Measurements from ENCODE around the gene ATXN1.

Gene ATXN1

DNA sequence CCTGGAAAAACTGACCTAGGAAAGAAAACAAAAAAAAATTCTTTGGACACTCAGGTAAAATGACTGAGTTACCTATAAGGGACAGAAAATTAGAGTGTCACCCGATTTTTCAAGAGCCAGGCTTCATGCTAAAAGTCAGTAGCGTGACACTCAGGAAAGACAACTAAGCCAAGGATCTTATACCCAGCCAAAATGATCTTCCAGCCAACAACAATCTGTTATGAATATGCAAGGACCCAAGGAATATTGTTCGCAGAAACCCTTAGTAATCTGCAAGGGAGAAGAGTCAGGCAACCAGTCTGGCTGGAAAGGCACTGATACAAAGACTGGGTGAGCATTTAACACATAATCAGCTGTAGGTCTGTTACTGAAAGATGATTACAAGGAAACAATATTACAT lies 319.2 kb downstream of the ATXN1 start:
- TF ChIP-seq, protein P1, sequence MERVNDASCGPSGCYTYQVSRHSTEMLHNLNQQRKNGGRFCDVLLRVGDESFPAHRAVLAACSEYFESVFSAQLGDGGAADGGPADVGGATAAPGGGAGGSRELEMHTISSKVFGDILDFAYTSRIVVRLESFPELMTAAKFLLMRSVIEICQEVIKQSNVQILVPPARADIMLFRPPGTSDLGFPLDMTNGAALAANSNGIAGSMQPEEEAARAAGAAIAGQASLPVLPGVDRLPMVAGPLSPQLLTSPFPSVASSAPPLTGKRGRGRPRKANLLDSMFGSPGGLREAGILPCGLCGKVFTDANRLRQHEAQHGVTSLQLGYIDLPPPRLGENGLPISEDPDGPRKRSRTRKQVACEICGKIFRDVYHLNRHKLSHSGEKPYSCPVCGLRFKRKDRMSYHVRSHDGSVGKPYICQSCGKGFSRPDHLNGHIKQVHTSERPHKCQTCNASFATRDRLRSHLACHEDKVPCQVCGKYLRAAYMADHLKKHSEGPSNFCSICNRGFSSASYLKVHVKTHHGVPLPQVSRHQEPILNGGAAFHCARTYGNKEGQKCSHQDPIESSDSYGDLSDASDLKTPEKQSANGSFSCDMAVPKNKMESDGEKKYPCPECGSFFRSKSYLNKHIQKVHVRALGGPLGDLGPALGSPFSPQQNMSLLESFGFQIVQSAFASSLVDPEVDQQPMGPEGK (CRISPR knock-in tag; IDR thresholded peaks at IDR 0.05; ENCODE audit: borderline replicate concordance), result no peak
- TF ChIP-seq ZC3H10 (CRISPR knock-in tag; IDR thresholded peaks at IDR 0.05), result no peak
- TF ChIP-seq OSR1 (CRISPR knock-in tag; IDR thresholded peaks at IDR 0.05), result no peak
- TF ChIP-seq, protein P2, sequence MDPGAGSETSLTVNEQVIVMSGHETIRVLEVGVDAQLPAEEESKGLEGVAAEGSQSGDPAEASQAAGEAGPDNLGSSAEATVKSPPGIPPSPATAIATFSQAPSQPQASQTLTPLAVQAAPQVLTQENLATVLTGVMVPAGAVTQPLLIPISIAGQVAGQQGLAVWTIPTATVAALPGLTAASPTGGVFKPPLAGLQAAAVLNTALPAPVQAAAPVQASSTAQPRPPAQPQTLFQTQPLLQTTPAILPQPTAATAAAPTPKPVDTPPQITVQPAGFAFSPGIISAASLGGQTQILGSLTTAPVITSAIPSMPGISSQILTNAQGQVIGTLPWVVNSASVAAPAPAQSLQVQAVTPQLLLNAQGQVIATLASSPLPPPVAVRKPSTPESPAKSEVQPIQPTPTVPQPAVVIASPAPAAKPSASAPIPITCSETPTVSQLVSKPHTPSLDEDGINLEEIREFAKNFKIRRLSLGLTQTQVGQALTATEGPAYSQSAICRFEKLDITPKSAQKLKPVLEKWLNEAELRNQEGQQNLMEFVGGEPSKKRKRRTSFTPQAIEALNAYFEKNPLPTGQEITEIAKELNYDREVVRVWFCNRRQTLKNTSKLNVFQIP (CRISPR knock-in tag; IDR thresholded peaks at IDR 0.05; ENCODE audit: borderline replicate concordance, low read depth), result no peak
- TF ChIP-seq, protein P3, sequence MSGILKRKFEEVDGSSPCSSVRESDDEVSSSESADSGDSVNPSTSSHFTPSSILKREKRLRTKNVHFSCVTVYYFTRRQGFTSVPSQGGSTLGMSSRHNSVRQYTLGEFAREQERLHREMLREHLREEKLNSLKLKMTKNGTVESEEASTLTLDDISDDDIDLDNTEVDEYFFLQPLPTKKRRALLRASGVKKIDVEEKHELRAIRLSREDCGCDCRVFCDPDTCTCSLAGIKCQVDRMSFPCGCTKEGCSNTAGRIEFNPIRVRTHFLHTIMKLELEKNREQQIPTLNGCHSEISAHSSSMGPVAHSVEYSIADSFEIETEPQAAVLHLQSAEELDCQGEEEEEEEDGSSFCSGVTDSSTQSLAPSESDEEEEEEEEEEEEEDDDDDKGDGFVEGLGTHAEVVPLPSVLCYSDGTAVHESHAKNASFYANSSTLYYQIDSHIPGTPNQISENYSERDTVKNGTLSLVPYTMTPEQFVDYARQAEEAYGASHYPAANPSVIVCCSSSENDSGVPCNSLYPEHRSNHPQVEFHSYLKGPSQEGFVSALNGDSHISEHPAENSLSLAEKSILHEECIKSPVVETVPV (CRISPR knock-in tag; IDR thresholded peaks at IDR 0.05), result no peak
- no peak for TF ChIP-seq ARNTL (CRISPR knock-in tag; IDR thresholded peaks at IDR 0.05; ENCODE audit: borderline replicate concordance, low read depth)
- no peak for TF ChIP-seq ZFP30 (CRISPR knock-in tag; IDR thresholded peaks at IDR 0.05)
- TF ChIP-seq, protein P4, sequence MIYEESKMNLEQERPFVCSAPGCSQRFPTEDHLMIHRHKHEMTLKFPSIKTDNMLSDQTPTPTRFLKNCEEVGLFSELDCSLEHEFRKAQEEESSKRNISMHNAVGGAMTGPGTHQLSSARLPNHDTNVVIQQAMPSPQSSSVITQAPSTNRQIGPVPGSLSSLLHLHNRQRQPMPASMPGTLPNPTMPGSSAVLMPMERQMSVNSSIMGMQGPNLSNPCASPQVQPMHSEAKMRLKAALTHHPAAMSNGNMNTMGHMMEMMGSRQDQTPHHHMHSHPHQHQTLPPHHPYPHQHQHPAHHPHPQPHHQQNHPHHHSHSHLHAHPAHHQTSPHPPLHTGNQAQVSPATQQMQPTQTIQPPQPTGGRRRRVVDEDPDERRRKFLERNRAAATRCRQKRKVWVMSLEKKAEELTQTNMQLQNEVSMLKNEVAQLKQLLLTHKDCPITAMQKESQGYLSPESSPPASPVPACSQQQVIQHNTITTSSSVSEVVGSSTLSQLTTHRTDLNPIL (CRISPR knock-in tag; IDR thresholded peaks at IDR 0.05; ENCODE audit: low read depth), result no peak
- TF ChIP-seq ZNF8 (CRISPR knock-in tag; IDR thresholded peaks at IDR 0.05), result no peak
- no peak for TF ChIP-seq ZFP3 (CRISPR knock-in tag; IDR thresholded peaks at IDR 0.05)
- TF ChIP-seq ISL1 (CRISPR knock-in tag; IDR thresholded peaks at IDR 0.05), result no peak
- TF ChIP-seq BACH2 (CRISPR knock-in tag; IDR thresholded peaks at IDR 0.05; ENCODE audit: borderline replicate concordance), result no peak
- no peak for TF ChIP-seq ZNF565 (CRISPR knock-in tag; conservative IDR thresholded peaks at IDR 0.05; ENCODE audit: low read depth)
- TF ChIP-seq CSDC2 (CRISPR knock-in tag; IDR thresholded peaks at IDR 0.05), result no peak
- no peak for TF ChIP-seq ZNF70 (CRISPR knock-in tag; IDR thresholded peaks at IDR 0.05)
- no peak for ATAC-seq

DNA sequence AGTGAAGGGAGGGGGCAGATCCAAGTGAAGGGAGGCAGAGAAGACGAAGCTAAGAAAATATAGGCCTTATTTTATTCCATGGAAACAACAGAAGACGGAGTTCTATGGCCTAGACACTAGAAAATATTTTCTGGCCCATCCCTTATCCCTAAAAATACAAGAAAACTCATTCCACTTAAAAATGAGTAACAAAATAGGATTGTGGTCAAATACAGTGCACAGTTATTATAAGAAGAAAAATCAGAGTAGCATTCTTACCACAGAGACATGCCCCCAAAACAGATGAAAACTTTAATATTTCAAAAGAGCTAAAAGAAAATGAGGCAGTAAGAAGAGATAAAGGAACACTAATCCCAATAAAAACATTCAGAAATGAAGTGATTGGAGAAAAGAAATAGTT lies 320.0 kb downstream of the ATXN1 start:
- TF ChIP-seq OSR1 (CRISPR knock-in tag; IDR thresholded peaks at IDR 0.05) (no peak), BACH2 (CRISPR knock-in tag; IDR thresholded peaks at IDR 0.05; ENCODE audit: borderline replicate concordance) (no peak), ZNF8 (CRISPR knock-in tag; IDR thresholded peaks at IDR 0.05) (no peak), ISL1 (CRISPR knock-in tag; IDR thresholded peaks at IDR 0.05) (no peak), ARNTL (CRISPR knock-in tag; IDR thresholded peaks at IDR 0.05; ENCODE audit: borderline replicate concordance, low read depth) (no peak), ZFP30 (CRISPR knock-in tag; IDR thresholded peaks at IDR 0.05) (no peak), SNAI2 (CRISPR knock-in tag; IDR thresholded peaks at IDR 0.05) (no peak), GLIS3 (CRISPR knock-in tag; IDR thresholded peaks at IDR 0.05) (no peak), PPARA (CRISPR knock-in tag; IDR thresholded peaks at IDR 0.05; ENCODE audit: borderline replicate concordance) (no peak), ZC3H10 (CRISPR knock-in tag; IDR thresholded peaks at IDR 0.05) (no peak)
- TF ChIP-seq, protein P5, sequence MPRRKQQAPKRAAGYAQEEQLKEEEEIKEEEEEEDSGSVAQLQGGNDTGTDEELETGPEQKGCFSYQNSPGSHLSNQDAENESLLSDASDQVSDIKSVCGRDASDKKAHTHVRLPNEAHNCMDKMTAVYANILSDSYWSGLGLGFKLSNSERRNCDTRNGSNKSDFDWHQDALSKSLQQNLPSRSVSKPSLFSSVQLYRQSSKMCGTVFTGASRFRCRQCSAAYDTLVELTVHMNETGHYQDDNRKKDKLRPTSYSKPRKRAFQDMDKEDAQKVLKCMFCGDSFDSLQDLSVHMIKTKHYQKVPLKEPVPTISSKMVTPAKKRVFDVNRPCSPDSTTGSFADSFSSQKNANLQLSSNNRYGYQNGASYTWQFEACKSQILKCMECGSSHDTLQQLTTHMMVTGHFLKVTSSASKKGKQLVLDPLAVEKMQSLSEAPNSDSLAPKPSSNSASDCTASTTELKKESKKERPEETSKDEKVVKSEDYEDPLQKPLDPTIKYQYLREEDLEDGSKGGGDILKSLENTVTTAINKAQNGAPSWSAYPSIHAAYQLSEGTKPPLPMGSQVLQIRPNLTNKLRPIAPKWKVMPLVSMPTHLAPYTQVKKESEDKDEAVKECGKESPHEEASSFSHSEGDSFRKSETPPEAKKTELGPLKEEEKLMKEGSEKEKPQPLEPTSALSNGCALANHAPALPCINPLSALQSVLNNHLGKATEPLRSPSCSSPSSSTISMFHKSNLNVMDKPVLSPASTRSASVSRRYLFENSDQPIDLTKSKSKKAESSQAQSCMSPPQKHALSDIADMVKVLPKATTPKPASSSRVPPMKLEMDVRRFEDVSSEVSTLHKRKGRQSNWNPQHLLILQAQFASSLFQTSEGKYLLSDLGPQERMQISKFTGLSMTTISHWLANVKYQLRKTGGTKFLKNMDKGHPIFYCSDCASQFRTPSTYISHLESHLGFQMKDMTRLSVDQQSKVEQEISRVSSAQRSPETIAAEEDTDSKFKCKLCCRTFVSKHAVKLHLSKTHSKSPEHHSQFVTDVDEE (CRISPR knock-in tag; IDR thresholded peaks at IDR 0.05), result no peak
- TF ChIP-seq, protein P2 (CRISPR knock-in tag; IDR thresholded peaks at IDR 0.05; ENCODE audit: borderline replicate concordance, low read depth), result no peak
- TF ChIP-seq, protein P1 (CRISPR knock-in tag; IDR thresholded peaks at IDR 0.05; ENCODE audit: borderline replicate concordance), result no peak
- no peak for ATAC-seq
